Retinal pigment epithelial cell (primary cell): ENCODE measurements around the gene SMARCA2.

ENCODE experiments used
- DNase-seq: peaks from one replicate; pipeline ENCODE4 v3.0.0-alpha.2; 2010; ENCODE audit warnings: low read depth
- H3K4me3 ChIP-seq: 2 replicates; pipeline ENCODE4 v1.5.1; 2011; ENCODE audit warnings: mild to moderate bottlenecking, low read length, control low read depth, moderate library complexity
- TF ChIP-seq, protein P1 (sequence below): conservative IDR thresholded peaks from 2 replicates; pipeline ENCODE4 v1.5.1; 2011; ENCODE audit warnings: low read depth, low read length, control low read depth, inconsistent platforms

Gene SMARCA2

DNA sequence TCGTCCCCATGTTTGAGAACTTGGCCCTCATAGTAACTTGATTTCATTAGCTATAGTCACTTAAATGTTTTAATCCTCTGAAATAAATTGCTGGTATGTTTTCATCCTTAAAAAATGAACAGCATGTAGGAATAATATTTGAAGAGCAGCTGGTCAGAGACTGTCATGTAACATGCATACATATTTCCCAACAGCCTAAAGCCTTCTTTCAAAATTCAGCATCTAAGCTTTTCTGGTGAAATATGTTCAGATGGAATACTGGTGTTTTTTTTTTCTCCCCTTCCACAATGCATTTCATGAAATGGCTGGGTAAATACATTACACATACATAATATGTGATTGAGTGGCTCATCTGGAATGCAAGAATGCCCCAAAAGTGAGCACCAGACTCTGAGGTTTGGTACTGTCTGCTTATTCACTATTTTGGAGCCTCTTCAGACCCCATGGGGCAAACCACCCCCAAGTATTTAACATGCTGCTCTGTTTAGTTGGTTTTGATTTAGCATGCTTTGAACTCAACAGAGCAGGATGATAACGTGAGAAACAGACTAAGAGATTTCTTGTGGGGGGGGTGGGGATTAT lies 94.0 kb downstream of the SMARCA2 start:
- TF ChIP-seq, protein P1, sequence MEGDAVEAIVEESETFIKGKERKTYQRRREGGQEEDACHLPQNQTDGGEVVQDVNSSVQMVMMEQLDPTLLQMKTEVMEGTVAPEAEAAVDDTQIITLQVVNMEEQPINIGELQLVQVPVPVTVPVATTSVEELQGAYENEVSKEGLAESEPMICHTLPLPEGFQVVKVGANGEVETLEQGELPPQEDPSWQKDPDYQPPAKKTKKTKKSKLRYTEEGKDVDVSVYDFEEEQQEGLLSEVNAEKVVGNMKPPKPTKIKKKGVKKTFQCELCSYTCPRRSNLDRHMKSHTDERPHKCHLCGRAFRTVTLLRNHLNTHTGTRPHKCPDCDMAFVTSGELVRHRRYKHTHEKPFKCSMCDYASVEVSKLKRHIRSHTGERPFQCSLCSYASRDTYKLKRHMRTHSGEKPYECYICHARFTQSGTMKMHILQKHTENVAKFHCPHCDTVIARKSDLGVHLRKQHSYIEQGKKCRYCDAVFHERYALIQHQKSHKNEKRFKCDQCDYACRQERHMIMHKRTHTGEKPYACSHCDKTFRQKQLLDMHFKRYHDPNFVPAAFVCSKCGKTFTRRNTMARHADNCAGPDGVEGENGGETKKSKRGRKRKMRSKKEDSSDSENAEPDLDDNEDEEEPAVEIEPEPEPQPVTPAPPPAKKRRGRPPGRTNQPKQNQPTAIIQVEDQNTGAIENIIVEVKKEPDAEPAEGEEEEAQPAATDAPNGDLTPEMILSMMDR, result no peak
- H3K4me3 ChIP-seq, result no peak overlapping the region
- no peak for DNase-seq

DNA sequence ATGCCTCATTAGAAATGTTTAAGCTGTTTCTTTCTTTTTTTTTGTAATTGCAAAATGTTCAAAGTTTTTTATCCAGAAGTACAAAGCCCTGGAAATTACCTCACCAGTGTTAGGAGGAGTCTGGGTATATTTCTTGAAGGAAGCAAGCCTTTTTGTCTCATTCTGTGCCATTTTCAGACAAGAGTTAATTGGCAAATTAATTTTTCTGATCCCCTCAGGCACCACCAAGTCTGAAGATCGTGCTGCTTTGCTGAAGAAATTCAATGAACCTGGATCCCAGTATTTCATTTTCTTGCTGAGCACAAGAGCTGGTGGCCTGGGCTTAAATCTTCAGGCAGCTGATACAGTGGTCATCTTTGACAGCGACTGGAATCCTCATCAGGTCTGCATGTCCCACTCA lies 94.9 kb downstream of the SMARCA2 start:
- DNase-seq, result no peak
- no peak overlapping the region for H3K4me3 ChIP-seq
- TF ChIP-seq, protein P1, result no peak

DNA sequence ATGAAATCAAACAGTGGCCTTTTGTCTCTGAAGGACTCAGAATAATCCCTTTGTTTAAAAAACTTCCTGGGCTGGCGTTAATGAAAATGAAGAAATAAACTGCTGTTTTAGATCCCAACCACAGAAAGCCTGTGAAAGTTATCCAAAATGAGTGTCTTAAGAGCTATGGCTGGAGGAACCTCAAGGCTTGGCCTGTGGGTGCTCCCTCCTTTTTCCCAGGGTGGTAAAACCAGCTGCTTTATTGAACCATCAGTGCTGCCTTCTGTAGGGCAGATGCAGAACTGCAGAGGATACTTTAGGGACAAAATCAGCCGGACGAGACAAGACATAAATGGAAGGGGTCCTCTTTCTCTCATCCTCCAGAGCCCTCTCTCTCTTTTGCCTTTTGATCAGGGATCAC lies 100.9 kb downstream of the SMARCA2 start:
- TF ChIP-seq, protein P1, result peak; percentile 73
- no peak for DNase-seq
- no peak overlapping the region for H3K4me3 ChIP-seq

DNA sequence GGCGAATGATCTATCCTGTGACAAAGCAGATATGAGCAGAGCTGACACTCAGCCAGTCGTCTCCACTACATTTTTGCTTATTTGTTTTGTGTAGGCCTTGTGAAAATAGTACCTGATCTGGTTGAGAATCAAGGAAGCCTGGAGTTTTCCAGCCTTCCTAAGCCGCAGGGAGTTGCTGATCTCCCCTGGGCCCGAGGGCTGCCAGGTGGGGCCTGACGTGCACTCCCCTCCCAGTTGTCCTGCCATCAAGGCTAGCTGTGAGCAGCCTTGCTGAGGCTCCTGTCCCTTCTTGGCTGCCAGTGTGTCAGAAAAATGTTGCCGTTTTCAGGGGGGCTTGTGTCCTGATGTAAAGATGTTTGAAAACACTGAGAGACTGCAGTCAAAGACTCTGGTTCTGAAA lies 102.4 kb downstream of the SMARCA2 start:
- DNase-seq, result no peak
- no peak overlapping the region for H3K4me3 ChIP-seq
- TF ChIP-seq, protein P1, result no peak

DNA sequence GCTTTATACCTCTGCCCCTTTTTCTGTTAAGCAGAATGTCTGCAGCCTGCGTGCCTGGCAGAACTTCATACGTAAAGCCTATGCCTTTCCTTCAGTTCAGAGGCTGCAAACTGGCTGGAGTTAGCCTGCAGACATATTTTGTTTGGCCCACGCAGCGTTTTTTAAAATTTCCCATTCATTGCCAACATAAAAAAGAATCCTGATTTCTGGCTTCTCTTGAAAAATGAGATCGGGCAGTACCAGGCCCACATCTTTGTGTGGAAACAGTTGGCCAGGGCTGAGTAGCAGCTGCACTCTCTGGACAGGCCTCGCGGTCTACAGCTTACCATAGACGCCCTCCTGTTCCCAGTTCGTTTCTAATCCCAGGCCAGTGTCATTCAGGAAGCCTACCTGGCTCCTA lies 104.4 kb downstream of the SMARCA2 start:
- no peak for DNase-seq
- TF ChIP-seq, protein P1, result no peak
- H3K4me3 ChIP-seq, result no peak overlapping the region

DNA sequence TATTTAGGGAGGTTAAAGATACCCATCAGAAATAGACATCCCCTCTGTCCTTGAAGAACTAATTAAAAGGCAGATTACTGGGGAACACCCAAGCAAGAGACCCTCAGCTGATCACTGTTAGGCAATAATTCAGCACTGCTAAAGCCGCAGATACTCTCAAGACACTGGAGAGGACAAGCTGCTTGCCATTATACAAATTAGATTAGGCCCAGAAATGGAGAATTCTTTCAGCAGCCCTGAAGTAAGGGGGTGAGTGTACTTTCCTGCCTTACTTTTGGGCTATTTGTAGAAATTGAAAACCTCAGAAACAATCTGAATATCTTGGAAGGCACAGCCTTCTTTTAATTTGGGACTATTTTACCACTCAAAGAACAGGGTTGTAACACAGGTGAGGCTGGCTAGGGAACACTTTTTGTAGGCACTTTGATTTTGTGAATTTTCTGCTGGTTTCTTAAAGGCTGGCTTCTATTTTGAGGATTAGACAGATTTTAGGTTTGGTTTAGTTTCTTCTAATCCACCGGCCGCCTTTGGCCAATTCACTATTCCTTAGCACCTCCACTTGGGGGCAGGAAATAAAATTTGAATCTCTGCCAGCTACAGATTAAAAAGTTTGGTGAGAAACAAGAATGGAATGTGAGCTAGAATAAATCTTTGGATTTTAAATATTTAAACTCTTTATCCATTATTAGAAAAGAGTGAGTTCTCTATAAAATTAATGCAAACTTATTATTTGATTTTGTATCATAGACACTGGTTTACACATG lies 106.0 kb downstream of the SMARCA2 start:
- TF ChIP-seq, protein P1, result peak; percentile 52
- no peak overlapping the region for H3K4me3 ChIP-seq
- peak; percentile 81 for DNase-seq

DNA sequence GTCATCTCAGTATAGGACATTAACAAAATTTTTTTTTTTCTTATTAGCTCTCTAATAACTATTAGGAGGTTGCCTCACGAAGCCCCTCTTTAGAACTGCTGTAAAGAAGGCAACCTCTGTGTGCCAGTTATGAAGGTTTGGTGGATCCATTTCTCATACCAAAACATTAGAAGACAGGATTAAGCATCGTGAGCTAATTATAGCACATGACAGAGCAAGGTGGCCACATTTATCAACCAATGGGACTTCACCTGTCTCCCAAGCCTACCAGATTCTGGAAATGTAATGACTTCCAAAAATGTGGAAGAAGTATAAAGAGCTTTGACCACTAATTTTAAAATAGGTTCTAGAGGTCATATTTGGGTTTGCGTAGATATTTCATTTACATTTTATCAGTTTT lies 107.2 kb downstream of the SMARCA2 start:
- TF ChIP-seq, protein P1, result no peak
- DNase-seq, result no peak
- no peak overlapping the region for H3K4me3 ChIP-seq
